DMS79 (cell line): ENCODE data around the gene CACNG4.
A peak's percentile ranks its signal among the peaks of the same experiment; 100 is the strongest.
"Not testable (repeated sequence)": the region's sequence is repeated elsewhere in the genome, so short reads cannot be mapped to it uniquely, and the experiment has no call there.

Experiments
- DNase-seq: peaks from one replicate; lab custom pipeline; 2025; lab: John Stamatoyannopoulos, UW

CACNG4 gene

DNA sequence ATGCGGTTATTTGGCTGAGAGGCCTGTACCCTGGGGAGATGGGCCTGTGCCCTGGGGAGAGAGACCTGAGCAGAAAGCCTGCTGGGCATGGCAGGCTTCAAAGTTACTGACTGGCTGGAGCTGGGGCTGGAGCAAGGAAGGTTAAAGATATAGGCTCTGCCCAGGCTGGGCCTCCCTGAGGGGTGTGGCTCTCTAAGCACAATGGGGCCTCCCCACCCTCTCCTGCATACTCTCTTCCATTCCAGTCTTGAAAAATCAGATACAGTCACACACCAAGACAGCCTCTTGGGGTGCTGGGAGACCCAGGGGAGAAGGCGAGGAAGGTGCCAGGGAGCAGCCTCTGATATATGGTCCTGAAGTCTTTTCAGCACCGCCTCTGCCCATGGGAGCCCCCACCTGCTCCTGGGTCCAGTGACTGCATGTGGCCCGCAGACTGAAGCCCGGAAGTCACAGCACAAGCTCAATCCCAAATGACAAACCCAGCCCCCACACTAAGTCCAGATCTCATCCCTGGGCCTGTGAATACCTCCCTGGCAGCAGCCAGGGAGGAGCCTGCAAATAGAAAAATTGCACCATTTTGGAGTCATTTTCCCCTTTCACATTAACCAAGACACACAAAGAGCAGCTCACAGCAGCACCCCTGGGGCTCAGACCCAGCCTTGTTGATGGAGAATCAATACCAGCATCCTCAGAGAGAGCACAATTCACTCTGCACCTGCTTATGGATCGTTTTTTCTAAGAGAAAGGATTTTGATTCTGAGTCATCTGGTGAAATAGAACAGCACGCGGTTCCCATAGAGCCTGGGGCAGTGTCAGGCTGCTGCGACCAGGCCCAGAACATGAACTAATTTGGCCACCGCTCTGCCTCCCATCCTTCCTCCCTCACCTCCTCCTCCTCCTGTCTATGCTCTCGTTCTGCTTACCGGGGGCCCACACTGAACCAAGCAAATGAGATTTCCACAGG is 54.2 kb downstream of the CACNG4 start:
- DNase-seq: no peak

DNA sequence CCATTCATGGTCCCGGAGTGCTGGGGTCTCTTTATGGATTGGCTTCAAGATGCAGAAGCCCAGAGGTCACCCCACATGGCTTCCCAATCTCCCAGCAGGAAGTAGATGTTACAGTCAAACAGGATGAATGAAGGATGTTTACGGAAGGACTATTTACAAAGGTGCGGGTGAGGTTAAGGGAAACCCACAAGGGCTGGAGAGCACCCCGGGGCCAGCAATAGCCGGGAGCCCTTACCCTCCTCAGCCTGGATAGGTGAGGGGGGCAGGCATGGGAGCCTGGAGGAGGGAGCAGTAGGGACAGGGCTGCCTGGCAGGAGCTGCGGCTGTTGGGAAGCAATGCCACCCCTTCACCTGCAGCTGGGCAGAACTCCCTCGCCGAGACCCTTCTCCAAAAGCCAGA is 55.3 kb downstream of the CACNG4 start:
- DNase-seq: no peak

DNA sequence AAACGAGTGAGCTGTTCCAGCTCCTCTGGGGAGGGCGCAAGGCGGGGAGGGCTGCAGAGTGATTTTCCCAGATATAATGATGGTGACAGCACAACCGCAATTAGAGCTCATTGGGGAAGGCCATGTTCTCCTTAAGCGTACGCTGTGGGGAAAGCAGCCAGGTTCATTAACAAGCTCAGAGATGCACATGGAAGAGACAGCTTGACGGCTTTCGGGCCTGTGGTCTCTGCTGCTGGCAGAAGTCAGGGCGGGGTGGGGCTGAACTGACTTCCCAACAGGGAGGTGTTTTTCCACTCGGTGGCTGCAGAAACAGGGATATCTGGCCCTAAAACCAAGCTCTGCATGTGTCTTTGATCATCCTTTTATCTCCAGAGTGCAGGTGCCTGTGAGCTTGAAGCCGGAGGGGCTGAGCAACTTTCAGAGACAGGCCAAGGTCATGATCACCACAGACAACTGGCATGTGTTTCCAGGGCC is 55.8 kb downstream of the CACNG4 start:
- DNase-seq: no peak

DNA sequence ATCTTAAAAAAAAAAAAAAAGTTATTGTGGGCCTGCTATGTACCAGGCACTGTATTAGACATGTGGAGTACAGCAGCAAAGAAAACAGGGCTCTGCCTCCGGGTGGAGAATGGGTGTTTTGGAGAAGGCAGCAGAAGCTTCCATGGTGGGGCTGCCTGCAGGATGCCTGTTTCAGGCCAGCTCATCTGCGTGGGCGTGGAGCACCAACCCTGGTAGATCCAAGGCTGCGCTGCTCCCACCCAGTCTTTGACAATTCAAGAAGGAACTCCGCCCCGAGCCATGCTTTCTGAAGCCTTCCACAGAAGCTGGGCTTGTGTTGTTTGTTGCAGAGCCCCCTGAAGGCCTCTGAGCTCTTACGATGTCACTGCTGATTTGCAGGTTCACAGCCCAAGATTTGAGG is 56.7 kb downstream of the CACNG4 start:
- DNase-seq: no peak

DNA sequence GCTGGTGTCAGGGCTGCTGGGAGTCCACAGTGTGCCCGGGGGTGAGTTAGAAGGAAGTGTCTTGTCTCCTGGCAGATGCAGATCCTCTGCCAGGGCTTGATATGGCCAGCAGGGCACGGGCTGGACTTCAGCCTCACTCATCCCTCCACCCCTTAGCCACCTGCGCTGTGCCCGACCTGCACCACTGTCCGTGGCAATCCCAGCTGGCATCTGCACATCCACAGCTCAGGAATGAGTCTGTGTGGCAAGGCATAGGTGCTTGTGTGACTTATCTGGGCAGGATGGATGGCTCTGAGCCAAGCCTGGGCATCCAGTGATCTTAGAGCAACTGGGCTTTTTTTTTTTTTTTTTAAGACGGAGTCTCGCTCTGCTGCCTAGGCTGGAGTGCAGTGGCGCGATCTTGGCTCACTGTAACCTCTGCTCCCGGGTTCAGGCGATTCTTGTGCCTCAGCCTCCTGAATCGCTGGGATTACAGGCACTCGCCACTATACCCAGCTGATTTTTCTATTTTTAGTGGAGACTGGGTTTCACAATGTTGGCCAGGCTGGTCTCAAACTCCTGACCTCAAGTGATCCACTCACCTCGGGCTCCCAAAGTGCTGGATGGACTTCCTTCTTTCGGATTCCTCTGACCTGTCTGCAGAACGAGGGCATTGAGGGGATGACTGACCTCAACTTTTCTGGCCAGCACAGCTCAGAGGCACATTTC is 57.4 kb downstream of the CACNG4 start:
- no peak for DNase-seq

DNA sequence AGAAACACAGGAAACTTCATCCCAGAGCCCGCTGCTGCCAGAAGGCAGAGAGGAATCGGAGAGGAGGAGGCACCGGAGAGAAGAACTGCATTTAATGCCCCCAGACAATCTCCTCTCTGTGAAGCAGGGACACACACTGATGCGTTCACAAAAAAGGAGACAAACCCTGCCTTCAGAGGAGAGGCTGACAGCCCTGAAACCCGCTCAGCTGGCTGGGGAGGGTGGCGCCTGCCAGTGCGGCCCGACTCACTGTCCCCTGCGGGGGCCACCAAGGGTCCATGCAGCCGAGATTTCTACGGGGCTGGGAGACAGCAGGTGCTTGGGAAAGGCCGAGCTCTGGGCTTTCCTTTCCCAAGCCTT is 57.9 kb downstream of the CACNG4 start:
- no peak for DNase-seq

DNA sequence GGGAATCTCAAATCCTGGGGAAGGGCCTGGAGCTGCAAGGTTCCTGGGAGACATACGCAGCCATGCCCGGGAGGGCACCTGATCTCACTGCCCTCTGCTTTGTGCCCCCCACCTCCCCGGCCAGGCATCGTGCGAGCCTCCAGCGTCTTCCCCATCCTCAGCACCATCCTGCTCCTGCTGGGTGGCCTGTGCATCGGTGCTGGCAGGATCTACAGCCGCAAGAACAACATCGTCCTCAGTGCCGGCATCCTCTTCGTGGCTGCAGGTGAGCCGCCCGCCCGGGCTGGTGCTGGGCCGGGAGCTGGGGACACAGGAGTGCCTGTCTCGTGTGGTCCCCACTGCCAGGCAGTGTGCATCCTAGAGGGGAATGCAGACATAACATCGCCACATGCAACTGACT is 60.2 kb downstream of the CACNG4 start:
- DNase-seq: no peak

DNA sequence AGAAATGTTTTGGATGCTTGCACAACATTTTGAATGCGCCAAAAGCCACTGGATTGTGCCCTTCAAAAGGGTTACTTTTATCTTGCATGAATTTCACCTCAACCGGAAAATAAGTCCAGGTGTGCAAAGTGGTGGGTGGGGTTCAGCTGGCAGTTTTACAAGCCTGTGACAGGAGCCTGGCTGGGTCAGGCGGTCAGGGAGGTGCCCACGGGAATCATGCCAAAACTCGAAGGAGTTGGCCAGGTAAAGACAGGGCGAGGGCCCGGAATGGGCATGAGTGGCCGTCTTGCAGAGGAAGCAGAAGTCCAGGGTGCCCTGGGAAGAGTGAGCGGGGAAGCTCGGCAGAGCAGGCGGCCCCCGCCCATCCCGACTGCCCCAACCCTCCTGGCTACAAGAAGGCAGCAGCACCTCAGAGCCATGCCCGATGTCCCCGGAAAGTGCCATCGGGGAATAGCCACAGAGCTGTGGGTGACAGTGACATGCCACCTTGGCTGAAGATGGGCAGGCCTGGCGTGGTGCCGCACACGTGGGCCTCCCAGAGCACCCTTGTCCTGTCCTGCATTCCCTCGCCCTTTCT is 60.8 kb downstream of the CACNG4 start:
- peak; percentile 2 for DNase-seq

DNA sequence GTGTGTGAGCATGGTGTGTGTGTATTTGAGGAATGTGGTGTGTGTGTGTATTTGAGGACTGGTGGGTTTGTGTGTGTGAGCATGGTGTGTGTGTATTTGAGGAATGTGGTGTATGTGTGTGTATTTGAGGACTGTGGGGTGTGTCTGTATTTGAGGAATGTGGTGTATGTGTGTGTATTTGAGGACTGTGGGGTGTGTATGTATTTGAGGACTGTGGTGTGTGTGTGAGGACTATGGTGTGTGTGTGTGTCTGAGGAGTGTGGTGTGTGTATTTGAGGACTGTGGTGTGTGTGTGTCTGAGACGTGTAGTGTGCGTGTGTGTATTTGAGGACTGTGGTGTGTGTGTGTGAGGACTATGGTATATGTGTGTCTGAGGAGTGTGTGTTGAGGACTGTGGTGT is 61.8 kb downstream of the CACNG4 start:
- DNase-seq: no peak

DNA sequence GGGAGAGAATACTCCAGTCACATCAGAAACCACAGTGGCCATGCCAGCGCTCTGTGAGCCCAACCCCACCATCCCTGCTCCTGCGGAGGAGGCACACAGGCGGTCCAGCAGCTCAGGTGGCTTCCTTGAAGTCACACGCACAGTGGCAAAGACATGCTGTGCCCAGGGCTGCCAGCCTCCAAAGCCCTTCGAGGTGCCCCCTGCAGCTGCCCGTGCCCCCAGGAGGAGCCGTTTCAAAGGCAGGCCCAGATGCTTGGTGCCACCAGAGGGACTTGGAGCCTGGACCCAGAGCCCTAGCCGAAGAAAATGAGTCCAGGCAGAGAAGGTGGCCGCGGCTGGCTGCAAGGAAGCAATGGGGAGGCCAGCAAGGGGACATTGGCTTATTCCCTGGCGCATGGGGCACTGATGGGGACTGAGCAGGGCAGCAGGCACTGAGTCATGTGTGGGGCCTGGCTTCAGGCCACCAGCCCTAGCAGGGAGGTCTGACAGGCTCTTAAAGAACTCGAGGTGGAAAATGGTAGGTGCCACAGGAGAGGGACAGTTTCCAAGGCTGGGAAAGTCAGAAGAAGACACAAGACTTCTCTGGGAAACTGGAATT is 62.6 kb downstream of the CACNG4 start:
- DNase-seq: no peak

DNA sequence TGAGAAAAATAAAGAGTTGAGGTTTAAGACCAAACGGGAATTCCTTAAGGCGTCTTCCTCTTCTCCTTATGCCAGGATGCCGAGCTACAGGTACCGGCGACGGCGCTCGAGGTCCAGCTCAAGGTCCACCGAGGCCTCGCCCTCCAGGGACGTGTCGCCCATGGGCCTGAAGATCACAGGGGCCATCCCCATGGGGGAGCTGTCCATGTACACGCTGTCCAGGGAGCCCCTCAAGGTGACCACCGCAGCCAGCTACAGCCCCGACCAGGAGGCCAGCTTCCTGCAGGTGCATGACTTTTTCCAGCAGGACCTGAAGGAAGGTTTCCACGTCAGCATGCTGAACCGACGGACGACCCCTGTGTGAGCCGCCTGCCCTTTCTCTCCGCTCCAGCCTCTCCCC is 66.1 kb downstream of the CACNG4 start:
- DNase-seq: no peak

DNA sequence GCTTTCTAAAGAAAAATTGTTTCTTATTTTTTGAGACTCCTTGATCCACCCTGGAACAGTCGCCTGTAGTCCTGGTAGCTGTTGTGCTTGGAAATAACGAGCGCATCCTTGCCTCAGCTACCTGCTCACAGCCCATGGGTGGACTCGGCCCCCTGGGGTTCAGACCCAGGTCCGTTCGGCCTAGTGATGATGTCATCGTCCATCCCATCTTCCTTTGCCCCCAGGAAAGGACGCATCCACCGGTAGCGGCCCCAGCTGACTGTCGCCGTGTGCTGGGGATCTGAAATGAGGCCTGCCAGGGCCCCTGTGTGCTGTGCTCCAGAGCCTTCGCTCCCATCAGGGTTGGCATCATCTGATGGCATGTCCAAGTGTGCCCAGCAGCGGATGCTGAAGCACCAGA is 67.9 kb downstream of the CACNG4 start:
- DNase-seq: no peak

DNA sequence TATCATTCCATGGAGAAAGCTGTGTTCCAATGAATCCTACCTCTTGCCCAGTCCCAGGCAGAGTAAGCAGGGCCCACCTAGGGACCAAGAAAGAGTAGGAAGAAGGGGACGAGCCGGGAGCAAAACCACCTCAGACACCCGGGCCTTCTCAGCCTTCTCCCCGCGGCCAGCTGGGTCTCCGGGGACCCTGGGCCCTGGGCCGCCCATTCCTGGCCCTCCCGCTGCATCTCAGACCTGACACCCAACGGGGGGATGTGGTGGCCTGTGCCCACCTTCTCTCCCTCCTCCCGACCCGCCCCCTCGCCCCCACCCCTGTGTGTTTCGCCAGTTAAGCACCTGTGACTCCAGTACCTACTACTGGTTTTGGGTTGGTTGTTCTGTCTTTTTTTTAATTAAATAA is 68.5 kb downstream of the CACNG4 start:
- no peak for DNase-seq

DNA sequence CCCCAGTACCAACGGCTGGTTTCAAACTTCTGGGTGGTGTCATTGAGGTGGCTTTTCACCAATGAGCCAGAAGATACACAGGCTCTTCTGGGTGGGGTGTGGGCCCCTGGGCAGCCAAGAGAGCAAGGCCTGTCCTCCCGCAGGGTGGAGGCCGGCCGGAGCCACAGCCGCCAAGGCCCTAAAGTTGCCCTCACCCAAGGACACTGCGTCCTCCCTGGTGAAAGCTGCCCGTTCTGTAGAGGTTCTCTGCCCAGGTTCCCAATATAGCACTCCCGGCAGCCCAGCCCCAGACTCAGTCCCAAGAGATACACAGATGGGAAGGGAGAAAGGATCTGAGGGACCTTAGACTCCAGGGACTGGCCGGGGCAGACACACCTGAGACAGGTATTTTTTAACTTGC is 69.1 kb downstream of the CACNG4 start:
- DNase-seq: no peak

DNA sequence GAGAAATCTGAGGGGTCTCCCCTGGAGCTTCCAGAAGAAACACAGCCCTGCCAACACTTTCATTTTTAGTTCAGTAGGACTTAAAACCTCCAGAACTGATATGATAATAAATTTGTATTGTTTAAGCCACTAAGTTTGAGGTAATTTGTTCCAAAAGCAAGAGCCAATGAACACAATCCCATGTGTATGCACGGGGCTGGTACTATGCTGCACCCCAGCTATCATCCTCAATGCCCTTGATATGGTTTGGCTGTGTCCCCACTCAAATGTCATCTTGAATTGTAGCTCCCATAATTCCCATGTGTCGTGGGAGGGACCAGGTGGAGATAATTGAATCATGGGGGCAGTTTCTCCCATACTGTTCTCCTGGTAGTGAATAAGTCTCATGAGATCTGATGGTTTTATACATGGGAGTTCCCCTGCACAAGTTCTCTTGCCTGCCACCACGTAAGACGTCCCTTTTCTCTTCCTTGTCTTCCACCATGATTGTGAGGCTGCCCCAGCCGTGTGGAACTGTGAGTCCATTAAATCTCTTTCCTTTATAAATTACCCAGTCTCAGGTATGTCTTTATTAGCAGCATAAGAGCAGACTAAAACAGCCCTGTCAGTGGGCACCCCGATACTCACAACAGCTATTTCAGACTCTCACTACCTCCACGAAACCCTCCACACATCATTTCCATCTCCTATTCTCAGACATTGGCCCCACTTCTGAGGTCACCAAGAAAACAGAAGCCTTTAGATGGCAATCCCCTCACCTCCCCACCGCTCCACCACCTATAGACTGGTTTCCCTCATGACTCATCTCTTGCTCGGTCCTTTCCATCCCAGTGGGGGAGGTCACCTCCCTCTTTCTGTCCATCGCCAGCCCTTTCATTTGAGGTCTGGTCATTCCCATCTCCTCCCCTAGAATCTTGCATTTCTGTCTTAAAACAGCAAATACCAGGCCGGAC is 70.9 kb downstream of the CACNG4 start:
- no peak for DNase-seq

DNA sequence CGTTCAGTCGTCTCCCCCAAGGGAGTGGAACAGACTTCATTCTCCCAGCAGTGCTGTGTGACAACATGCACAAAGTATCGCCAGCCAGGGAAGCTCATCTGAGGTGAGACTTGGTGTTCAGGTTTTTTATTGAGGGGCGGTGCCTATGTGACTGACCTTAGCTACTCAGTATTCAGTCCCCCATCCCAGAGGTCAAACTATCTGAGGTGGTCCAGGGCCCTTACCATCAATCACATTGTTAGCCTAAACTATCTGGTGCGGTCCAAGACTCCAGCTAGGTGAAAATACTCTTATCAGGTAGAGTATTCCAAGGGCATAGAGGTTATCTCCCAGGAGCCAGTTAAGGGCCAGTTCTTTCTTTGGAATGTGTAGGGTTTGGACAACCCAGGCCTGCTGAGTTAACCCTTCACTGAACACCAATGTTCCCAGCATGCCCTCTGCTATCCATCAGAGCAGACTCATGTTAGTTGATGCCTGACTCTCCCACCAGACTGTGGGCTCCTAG is 74.4 kb downstream of the CACNG4 start:
- no peak for DNase-seq

DNA sequence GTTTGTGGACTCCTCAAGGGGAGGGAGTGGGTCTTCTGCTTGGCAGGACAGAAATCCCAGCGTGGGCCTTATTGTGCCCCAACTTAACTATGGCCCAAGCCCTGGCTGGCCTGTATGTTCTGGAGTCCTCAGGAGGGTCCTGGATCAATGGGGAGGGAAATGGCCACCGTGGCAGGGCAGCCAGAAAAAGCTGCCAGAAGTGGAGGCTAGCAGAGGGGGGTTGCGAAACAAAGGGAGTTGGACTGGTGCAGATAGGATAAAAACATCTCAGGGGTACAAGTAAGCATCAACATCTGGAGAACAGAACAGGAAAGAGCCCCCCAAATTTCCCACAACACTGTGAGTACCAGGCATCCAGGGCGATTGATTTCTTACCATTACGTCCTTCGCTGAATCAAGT is 76.1 kb downstream of the CACNG4 start:
- no peak for DNase-seq

DNA sequence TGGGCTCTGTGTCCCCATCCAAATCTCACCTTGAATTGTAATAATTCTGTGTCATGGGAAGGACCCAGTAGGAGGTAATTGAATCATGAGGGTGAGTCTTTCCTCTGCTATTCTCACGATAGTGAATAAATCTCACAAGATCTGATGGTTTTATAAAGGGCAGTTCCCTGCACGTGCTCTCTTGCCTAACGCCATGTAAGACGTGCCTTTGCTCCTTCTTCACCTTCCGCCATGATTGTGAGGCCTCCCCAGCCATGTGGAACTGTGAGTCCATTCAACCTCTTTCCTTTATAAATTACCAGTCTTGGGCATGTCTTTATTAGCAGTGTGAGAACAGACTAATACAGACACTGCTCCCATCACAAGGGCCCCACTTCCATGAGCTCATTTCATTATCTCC is 76.6 kb downstream of the CACNG4 start:
- not testable (repeated sequence) for DNase-seq

DNA sequence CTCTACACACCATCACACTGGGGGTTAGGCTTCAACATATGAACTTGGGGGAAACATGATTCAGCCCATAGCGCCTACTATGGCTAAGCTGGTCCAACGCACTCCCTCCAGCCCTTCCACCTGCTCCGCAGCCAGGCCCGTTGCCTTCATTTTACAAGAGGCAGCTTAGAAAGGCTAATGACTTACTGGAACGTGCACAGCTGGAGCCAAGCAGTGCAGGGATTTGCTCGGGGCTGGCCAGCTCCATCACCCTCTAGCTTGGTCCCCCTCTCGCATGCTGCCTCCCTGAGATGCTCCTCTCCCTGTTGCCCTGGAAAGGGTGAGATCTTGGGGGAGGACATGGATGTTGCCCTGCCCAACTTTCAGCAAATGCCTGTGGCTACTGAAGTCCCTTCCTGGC is 77.0 kb downstream of the CACNG4 start:
- no peak for DNase-seq

DNA sequence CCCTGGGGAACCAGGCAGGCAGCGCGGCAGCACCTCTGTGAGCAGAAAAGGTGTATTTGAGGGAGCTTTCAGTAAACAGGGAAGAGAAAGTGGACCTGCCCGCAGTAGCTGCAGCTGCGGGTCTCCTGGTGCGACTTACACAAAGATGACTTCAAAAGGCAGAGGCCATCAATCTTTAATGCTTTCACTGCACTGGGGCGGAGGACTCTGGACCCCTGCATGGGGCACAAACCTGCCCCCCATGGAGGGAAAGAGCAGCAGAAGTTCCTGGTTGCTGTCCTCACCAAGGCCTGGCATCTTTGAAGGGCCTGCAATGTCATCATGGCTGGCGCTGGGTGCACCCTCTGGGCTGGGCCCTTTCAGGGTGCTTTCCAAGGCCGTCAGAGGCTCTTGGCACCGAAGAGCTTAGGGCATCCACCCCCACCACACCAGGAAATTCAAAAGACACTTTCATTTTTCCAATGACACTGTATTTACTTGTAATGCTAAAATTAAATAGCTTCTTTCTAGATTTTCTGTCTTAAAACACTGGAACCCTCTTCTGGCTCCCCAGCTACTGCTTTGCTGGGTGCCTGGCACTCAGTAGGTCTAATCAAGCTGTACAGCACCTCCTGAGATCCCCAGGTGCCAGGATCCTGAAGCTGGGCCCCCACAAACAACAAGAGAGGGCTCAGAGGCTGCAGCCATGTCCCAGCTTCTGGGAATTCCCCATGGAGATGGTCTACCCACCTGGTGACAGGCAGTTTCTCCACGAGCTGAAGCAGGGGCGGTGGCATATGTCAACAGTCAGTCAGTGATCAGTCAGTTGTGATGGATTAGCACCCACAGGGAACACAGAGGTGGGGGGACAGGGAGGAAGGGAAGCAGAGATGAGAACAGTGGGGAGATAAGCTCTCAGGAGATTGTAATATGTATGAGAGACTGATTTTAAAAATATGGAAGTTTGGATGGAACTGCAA is 77.7 kb downstream of the CACNG4 start:
- DNase-seq: no peak
